PC-3 (cell line): Measurements from ENCODE around the gene NUP93. TPM values are rescaled to one million over a fixed set of nuclear protein-coding genes. Genes with fewer than 3 reads are reported as not detected.

Experiments
- ATAC-seq: fragments of 200-7000 bp; cut with Tn5 transposase; 2 replicates; pipeline ENCODE4 v1.9.1; 2020; ENCODE audit warnings: mild to moderate bottlenecking, moderate library complexity
- BruUV-seq: library from RNA; stranded (reverse); fragments of 400-500 nt; replicated peaks from 2 replicates; lab custom pipeline; 2021; lab: Mats Ljungman, UMichigan
- CTCF ChIA-PET: fragments of 300-600 bp; sonication (Branson Sonifier 250); formaldehyde crosslinking; loops from one replicate; lab custom pipeline; 2022; ENCODE audit warnings: antibody characterized with exemption; lab: Charles Lee
- POLR2A ChIA-PET: fragments of 300-600 bp; sonication (Branson Sonifier 250); formaldehyde crosslinking; loops from one replicate; lab custom pipeline; 2022; ENCODE audit warnings: antibody characterized with exemption; ENCODE audit not compliant: unreplicated experiment; lab: Charles Lee
- DNase-seq: peaks from one replicate; pipeline ENCODE4 v3.0.0-alpha.2; 2015
- H2AFZ ChIP-seq: fragments of 300-600 bp; sonication (generic); 2 replicates; pipeline ENCODE4 v1.6.0; 2016; ENCODE audit warnings: antibody characterized with exemption, low read length
- H3F3A ChIP-seq: fragments of 300-600 bp; sonication (generic); one replicate; pipeline ENCODE4 v1.6.0; 2017; ENCODE audit warnings: antibody characterized with exemption, low read length, control low read depth, mild to moderate bottlenecking; ENCODE audit not compliant: unreplicated experiment
- H3K27ac ChIP-seq: fragments of 300-600 bp; sonication (generic); 2 replicates; pipeline ENCODE4 v1.5.1; 2016; ENCODE audit warnings: mild to moderate bottlenecking, low read length
- H3K27me3 ChIP-seq: fragments of 300-600 bp; sonication (generic); 2 replicates; pipeline ENCODE4 v1.6.1; 2016; ENCODE audit warnings: low read length, mixed read lengths
- H3K36me3 ChIP-seq: fragments of 300-600 bp; sonication (generic); 2 replicates; pipeline ENCODE4 v1.6.1; 2016; ENCODE audit warnings: low read depth, mixed run types, low read length, mixed read lengths
- H3K4me1 ChIP-seq: fragments of 300-600 bp; sonication (generic); 2 replicates; pipeline ENCODE4 v1.5.1; 2016; ENCODE audit warnings: low read length; ENCODE audit not compliant: insufficient read depth
- H3K4me2 ChIP-seq: fragments of 300-600 bp; sonication (generic); 2 replicates; pipeline ENCODE4 v1.6.0; 2016; ENCODE audit warnings: low read length
- H3K4me3 ChIP-seq: fragments of 300-600 bp; sonication (generic); 2 replicates; pipeline ENCODE4 v1.5.1; 2016; ENCODE audit warnings: mild to moderate bottlenecking, low read length, mixed read lengths
- H3K79me2 ChIP-seq: fragments of 300-600 bp; sonication (generic); 2 replicates; pipeline ENCODE4 v1.6.1; 2017; ENCODE audit warnings: low read length, mixed read lengths
- H3K9ac ChIP-seq: fragments of 300-600 bp; sonication (generic); 2 replicates; pipeline ENCODE4 v1.6.0; 2016; ENCODE audit warnings: mild to moderate bottlenecking, low read length
- H3K9me2 ChIP-seq: fragments of 300-600 bp; sonication (generic); replicated peaks from 2 replicates; pipeline ENCODE4 v1.6.1; 2016; ENCODE audit warnings: mixed run types, low read length, mixed read lengths
- H3K9me3 ChIP-seq: fragments of 300-600 bp; sonication (generic); 2 replicates; pipeline ENCODE4 v1.6.1; 2016; ENCODE audit warnings: low read length, mixed read lengths
- H4K20me1 ChIP-seq: fragments of 300-600 bp; sonication (generic); 2 replicates; pipeline ENCODE4 v1.6.1; 2016; ENCODE audit warnings: low read length, mixed read lengths
- CTCF ChIP-seq: fragments of 300-600 bp; sonication (generic); conservative IDR thresholded peaks from 2 replicates; pipeline ENCODE4 v1.5.1; 2017; ENCODE audit warnings: antibody characterized with exemption, low read depth, mild to moderate bottlenecking, low read length
- EZH2 ChIP-seq: fragments of 300-600 bp; sonication (generic); IDR thresholded peaks from one replicate; pipeline ENCODE4 v1.6.1; 2017; ENCODE audit warnings: antibody characterized with exemption, mild to moderate bottlenecking, low read length; ENCODE audit not compliant: unreplicated experiment
- EZH2phosphoT487 ChIP-seq: fragments of 300-600 bp; sonication (generic); IDR thresholded peaks from 2 replicates; pipeline ENCODE4 v1.6.1; 2018; ENCODE audit warnings: mild to moderate bottlenecking, antibody characterized with exemption, low read length, borderline replicate concordance
- intact Hi-C: fragments of 100-400 bp; cut with micrococcal nuclease; formaldehyde crosslinking; loops from 2 replicates; pipeline ENCODE4 v1.9.0; 2023
- total RNA-seq: library from RNA; depleted of rRNA; stranded (reverse); fragments of >200 nt; gene quantifications from 2 replicates; pipeline ENCODE4 v1.2.3, GENCODE V29; 2014

NUP93 gene
- total RNA-seq, 1 experiment from 2014 or later, result 98.6 TPM

DNA sequence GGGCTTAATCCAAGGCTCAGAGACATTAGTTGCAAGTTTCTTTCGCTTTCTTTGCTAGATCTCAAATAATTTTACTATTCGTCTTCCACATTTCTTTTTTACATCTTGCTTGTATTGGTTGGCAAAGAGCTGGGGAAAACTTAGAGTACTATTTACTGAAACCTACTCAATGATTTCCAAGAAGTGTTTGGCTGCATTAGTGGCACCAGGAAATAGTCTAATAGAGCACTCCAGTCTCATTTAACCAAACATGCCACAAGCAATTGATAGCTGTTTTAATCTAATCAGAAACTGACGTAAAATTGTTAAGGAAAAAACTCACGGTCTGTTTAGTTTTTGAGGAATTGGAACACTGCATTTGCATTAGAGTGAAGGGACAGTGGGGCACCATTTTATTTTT is 29.0 kb downstream of the NUP93 start:
- intact Hi-C loops, result no loop called here
- no peaks in the 10 kb centered on the region for H3K27me3 ChIP-seq
- DNase-seq (no peak), ATAC-seq (no peak)
- H3K4me1 ChIP-seq, result no peaks in the 10 kb centered on the region
- H4K20me1 ChIP-seq, result no peaks in the 10 kb centered on the region
- H3K36me3 ChIP-seq, result peaks cover 31% of the 10 kb centered on the region
- H3K9me2 ChIP-seq, result no peaks in the 10 kb centered on the region
- no peaks in the 10 kb centered on the region for H3F3A ChIP-seq
- no peak overlapping the region for H3K4me2 ChIP-seq
- H3K9ac ChIP-seq, result no peak overlapping the region
- CTCF ChIA-PET, result no interaction called here
- TF ChIP-seq CTCF, result no peak
- no peak for TF ChIP-seq EZH2
- TF ChIP-seq EZH2phosphoT487, result no peak
- no peak overlapping the region for H3K27ac ChIP-seq
- POLR2A ChIA-PET, result no interaction called here
- peaks cover 28% of the 10 kb centered on the region for H3K79me2 ChIP-seq
- no peak overlapping the region for H2AFZ ChIP-seq
- BruUV-seq, result no TSS peak
- H3K4me3 ChIP-seq, result no peak overlapping the region
- no peaks in the 10 kb centered on the region for H3K9me3 ChIP-seq

GRCh38 chr16:56763291-56763916 is 33.5 kb downstream of the NUP93 start:
- Histone ChIP-seq H3K4me2 (no peak overlapping the region), H4K20me1 (no peaks in the 10 kb centered on the region), H3K27me3 (no peaks in the 10 kb centered on the region), H3K36me3 (peaks cover 28% of the 10 kb centered on the region), H3K4me1 (no peaks in the 10 kb centered on the region), H3K27ac (no peak overlapping the region), H3F3A (no peaks in the 10 kb centered on the region), H3K9ac (no peak overlapping the region), H3K9me2 (no peaks in the 10 kb centered on the region), H3K79me2 (no peaks in the 10 kb centered on the region), H2AFZ (no peak overlapping the region), H3K9me3 (no peaks in the 10 kb centered on the region), H3K4me3 (no peak overlapping the region)
- intact Hi-C loops, result no loop called here
- no TSS peak for BruUV-seq
- TF ChIP-seq CTCF (no peak), EZH2phosphoT487 (no peak), EZH2 (no peak)
- ATAC-seq, result no peak
- DNase-seq, result no peak
- ChIA-PET CTCF (no interaction called here), POLR2A (no interaction called here)

- Histone ChIP-seq H3K36me3 (peaks cover 20% of the 10 kb centered on the region; the same call in 1 of the 2 replicates), H3K27ac (no peak overlapping the region), H3K4me2 (no peak overlapping the region), H3F3A (no peaks in the 10 kb centered on the region), H3K9ac (no peak overlapping the region), H3K4me1 (no peaks in the 10 kb centered on the region), H2AFZ (no peak overlapping the region), H3K27me3 (no peaks in the 10 kb centered on the region), H4K20me1 (no peaks in the 10 kb centered on the region), H3K9me3 (no peaks in the 10 kb centered on the region), H3K4me3 (no peak overlapping the region), H3K9me2 (no peaks in the 10 kb centered on the region), H3K79me2 (peaks cover 3% of the 10 kb centered on the region; the same call in 1 of the 2 replicates)
- ATAC-seq (no peak), DNase-seq (no peak)
- no TSS peak for BruUV-seq
- intact Hi-C loops, result no loop called here
- TF ChIP-seq EZH2 (no peak), EZH2phosphoT487 (no peak)
- ChIA-PET CTCF (no interaction called here), POLR2A (no interaction called here)
Observed at GRCh38 chr16:56764835-56765234, 34.9 kb downstream of the NUP93 start.
